GM12875 (cell line): ENCODE data around the gene WDR70.
"Not testable (repeated sequence)": the region's sequence is repeated elsewhere in the genome, so short reads cannot be mapped to it uniquely, and the experiment has no call there.

Experiments
- H3K4me3 ChIP-seq: one replicate; pipeline ENCODE4 v1.5.1; 2011; ENCODE audit warnings: low read depth, low read length, control low read depth
- TF ChIP-seq, protein P1 (sequence below): IDR thresholded peaks from 2 replicates; pipeline ENCODE4 v1.5.1; 2011; ENCODE audit warnings: low read depth, mild to moderate bottlenecking, control low read depth, inconsistent platforms, low read length, moderate library complexity, borderline replicate concordance; ENCODE audit not compliant: insufficient read depth

Gene WDR70

DNA sequence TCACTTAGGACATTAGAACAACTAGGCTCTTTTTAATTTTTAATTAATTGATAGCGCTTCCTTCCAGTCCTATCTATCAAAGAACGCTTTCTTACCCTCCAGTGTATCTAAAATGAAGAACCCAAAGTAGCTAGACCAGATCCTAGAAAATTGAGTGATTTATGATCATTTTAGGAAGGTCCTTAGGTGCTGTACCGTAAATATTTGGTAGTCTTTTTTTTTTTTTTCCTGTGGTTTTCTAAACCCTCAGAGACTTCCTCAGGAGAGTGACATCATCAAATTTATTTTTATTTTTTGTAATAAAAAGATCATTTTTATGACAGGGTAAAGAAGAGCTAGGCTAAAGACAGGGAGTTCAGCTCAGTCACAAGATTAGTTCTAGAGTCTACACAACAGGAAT is 197.4 kb downstream of the WDR70 start:
- H3K4me3 ChIP-seq = no peak overlapping the region
- TF ChIP-seq, protein P1, sequence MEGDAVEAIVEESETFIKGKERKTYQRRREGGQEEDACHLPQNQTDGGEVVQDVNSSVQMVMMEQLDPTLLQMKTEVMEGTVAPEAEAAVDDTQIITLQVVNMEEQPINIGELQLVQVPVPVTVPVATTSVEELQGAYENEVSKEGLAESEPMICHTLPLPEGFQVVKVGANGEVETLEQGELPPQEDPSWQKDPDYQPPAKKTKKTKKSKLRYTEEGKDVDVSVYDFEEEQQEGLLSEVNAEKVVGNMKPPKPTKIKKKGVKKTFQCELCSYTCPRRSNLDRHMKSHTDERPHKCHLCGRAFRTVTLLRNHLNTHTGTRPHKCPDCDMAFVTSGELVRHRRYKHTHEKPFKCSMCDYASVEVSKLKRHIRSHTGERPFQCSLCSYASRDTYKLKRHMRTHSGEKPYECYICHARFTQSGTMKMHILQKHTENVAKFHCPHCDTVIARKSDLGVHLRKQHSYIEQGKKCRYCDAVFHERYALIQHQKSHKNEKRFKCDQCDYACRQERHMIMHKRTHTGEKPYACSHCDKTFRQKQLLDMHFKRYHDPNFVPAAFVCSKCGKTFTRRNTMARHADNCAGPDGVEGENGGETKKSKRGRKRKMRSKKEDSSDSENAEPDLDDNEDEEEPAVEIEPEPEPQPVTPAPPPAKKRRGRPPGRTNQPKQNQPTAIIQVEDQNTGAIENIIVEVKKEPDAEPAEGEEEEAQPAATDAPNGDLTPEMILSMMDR = no peak

DNA sequence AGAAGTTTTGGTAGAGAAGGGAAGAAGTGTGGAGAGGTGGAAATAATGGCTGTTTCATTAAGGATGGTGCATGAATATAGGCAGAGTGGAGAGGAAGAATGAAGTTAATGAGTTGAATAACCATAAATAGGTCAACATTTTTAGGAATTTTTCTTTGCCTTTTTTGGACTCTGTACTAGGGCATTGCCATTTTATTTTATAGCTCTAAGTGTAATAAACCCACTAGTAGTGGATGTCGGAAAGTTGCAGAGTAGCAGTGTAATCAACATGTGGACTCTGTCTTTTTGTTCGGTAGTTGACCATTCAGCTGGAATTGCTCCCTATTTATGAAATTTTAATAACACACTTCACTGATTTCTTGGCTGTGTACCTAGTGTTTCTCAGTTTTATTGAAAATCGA is 199.1 kb downstream of the WDR70 start:
- no peak overlapping the region for H3K4me3 ChIP-seq
- TF ChIP-seq, protein P1 = no peak

DNA sequence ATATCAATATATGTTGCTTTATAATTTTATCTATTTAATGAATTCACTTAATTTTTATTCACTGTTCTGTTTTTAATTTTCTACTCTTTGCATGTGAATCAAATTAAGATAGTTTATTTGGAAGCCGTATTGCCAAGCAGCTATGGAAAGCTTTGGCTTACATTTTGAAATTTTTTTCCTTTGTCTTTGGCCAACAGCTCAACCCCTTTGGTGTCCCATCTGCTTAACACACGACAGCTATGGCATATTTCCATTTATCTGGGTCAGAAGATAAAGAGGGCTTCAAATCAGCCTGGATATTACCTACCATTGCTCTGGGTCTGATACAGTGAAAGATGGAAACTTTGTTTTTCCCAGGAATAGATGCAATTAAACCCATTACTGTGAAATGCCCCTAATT is 201.0 kb downstream of the WDR70 start:
- no peak overlapping the region for H3K4me3 ChIP-seq
- TF ChIP-seq, protein P1 = no peak

DNA sequence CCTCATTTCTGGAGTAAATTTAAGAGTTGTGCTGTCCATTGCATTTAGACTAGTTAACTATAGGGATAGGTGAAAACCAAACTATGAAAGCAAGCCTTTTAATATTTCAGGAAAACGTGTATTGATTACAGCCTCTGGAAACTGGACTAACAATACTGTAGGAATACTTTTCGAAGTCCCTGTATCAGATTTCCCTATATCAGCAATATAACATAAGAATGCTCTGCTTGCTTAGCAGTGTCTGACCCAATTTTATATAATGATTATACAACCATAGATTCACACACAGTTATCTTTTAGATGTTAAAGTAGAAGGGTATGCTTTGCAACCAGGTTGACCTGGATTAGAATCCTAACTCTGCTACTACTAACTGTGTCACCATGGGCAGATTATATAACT is 203.1 kb downstream of the WDR70 start:
- no peak overlapping the region for H3K4me3 ChIP-seq
- TF ChIP-seq, protein P1 = no peak

DNA sequence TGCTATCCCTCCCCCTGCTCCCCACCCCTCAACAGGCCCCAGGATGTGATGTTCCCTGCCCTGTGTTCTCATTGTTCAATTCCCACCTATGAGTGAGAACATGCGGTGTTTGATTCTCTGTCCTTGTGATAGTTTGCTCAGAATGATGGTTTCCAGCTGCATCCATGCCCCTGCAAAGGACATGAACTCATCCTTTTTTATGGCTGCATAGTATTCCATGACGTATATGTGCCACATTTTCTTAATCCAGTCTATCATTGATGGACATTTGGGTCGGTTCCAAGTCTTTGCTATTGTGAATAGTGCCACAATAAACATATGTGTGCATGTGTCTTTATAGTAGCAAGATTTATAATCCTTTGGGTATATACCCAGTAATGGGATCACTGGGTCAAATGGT is 214.2 kb downstream of the WDR70 start:
- not testable (repeated sequence) for H3K4me3 ChIP-seq

DNA sequence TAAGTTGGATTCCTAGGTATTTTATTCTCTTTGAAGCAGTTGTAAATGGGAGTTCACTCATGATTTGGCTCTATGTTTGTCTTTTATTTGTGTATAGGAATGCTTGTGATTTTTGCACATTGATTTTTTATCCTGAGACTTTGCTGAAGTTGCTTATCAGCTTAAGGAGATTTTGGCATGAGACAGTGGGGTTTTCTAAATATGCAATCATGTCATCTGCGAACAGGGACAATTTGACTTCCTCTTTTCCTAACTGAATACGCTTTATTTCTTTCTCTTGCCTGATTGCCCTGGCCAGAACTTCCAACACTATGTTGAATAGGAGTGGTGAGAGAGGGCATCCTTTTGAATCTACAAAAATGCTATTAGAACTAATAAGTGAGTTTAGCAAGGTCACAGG is 215.7 kb downstream of the WDR70 start:
- not testable (repeated sequence) for H3K4me3 ChIP-seq

DNA sequence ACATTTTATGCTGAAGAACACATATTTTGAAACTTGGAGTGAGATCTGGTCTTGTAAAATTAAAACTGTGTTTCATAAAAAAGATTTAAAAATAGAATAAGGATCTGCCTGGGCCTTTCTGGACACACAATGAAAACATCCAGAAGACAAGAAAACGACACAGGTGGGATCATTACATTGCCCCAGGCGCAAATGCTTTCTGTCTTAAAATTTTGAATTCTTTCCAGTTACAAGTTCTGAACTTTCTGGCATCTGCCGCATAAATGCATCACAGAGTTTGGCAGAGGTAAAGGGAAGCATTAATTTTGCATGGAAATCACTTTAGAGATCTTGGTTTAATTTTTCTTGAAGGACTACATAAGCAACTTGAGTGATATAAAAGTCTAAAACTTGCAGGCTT is 219.6 kb downstream of the WDR70 start:
- no peak overlapping the region for H3K4me3 ChIP-seq
- TF ChIP-seq, protein P1 = no peak

DNA sequence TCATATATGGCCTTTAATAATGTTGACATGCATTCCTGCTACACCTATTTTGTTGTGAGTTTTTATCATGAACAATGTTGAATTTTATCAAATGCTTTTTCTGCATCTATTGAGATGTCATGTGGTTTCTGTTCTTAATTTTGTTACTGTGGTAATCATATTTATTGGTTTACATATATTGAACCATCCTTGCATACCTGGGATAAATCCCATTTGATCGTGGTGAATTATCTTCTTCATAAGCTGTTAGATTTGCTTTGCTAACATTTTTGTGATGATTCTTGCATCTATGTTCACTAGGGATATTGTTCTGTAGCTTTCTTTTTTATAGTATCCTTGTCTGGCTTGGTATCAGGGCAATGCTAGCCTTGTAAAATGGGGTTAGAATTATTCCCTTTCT is 222.0 kb downstream of the WDR70 start:
- no peak overlapping the region for H3K4me3 ChIP-seq
- TF ChIP-seq, protein P1 = no peak

DNA sequence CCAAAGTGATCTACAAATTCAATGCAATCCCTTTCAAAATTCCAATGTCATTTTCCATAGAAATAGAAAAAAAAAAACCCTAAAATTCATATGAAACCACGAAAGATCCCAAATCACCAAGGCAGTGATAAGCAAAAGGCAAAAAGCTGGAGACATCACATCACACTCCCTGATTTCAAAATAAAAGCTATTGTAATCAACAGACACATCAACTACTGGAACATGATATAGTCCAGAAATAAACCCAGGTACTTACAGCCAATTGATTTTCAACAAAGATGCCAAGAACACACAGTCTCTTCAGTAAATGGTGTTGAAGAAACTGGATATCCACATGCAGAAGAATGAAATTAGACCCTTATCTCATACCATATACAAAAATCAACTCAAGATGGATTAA is 224.0 kb downstream of the WDR70 start:
- TF ChIP-seq, protein P1 = no peak

More for the DNA sequence above, 224.0 kb downstream of the WDR70 start:
- no peak overlapping the region for H3K4me3 ChIP-seq
